IMR-90 (cell line): Measurements from ENCODE around the gene CLEC19A. TPM values are rescaled to one million over a fixed set of nuclear protein-coding genes. Genes with fewer than 3 reads are reported as not detected.

Source experiments
- ATAC-seq: fragments of 200-7000 bp; cut with Tn5 transposase; 2 replicates; pipeline ENCODE4 v1.9.1; 2020; ENCODE audit warnings: low read depth, mild to moderate bottlenecking, moderate library complexity
- BruUV-seq: library from RNA; stranded (reverse); fragments of 400-500 nt; replicated peaks from 2 replicates; lab custom pipeline; 2021; lab: Mats Ljungman, UMichigan
- CTCF ChIA-PET: fragments of 300-600 bp; formaldehyde crosslinking; extraction: SDS; loops from one replicate; lab custom pipeline; 2021; ENCODE audit warnings: antibody characterized with exemption; lab: Yijun Ruan, JAX
- POLR2A ChIA-PET: fragments of 300-600 bp; sonication (Branson Sonifier 250); formaldehyde crosslinking; loops from one replicate; lab custom pipeline; 2022; ENCODE audit warnings: antibody characterized with exemption; ENCODE audit not compliant: unreplicated experiment; lab: Charles Lee
- DNase-seq: peaks from one replicate; pipeline ENCODE4 v3.0.0; 2013
- H2AFZ ChIP-seq: replicated peaks from 2 replicates; pipeline ENCODE3; 2013; ENCODE audit warnings: low read length, mild to moderate bottlenecking; ENCODE audit not compliant: poor library complexity
- H2AK5ac ChIP-seq: 2 replicates; pipeline ENCODE4 v1.6.1; 2013; ENCODE audit warnings: low read depth, low read length, inconsistent platforms
- H2AK9ac ChIP-seq: replicated peaks from 2 replicates; pipeline ENCODE3; 2013; ENCODE audit warnings: mild to moderate bottlenecking, low read depth, low read length, moderate library complexity; ENCODE audit not compliant: poor library complexity
- H2BK120ac ChIP-seq: 2 replicates; pipeline ENCODE4 v1.6.1; 2013; ENCODE audit warnings: low read depth, low read length, inconsistent platforms
- H2BK15ac ChIP-seq: 3 replicates; pipeline ENCODE4 v1.6.1; 2013; ENCODE audit warnings: low read depth, low read length, inconsistent platforms
- H2BK20ac ChIP-seq: 2 replicates; pipeline ENCODE4 v1.6.1; 2013; ENCODE audit warnings: low read depth, mild to moderate bottlenecking, inconsistent platforms, low read length, moderate library complexity
- H2BK5ac ChIP-seq: 2 replicates; pipeline ENCODE4 v1.6.1; 2013; ENCODE audit warnings: mild to moderate bottlenecking, low read depth, low read length, inconsistent platforms; ENCODE audit not compliant: poor library complexity, severe bottlenecking
- H3K14ac ChIP-seq: replicated peaks from 2 replicates; pipeline ENCODE4 v1.6.1; 2013; ENCODE audit warnings: low read depth, low read length, inconsistent platforms
- H3K18ac ChIP-seq: 2 replicates; pipeline ENCODE4 v1.6.1; 2013; ENCODE audit warnings: low read depth, low read length, control low read depth
- H3K23ac ChIP-seq: 2 replicates; pipeline ENCODE4 v1.6.1; 2013; ENCODE audit warnings: low read depth, low read length, inconsistent platforms
- H3K27ac ChIP-seq: 2 replicates; pipeline ENCODE4 v1.5.1; 2013; ENCODE audit warnings: mild to moderate bottlenecking, control low read depth, low read length; ENCODE audit not compliant: insufficient read depth
- H3K27me3 ChIP-seq: 2 replicates; pipeline ENCODE4 v1.6.1; 2013; ENCODE audit warnings: low read length; ENCODE audit not compliant: control insufficient read depth, insufficient read depth
- H3K36me3 ChIP-seq: 2 replicates; pipeline ENCODE4 v1.6.1; 2013; ENCODE audit warnings: low read length, mixed read lengths; ENCODE audit not compliant: control insufficient read depth, insufficient read depth
- H3K4ac ChIP-seq: 2 replicates; pipeline ENCODE4 v1.6.1; 2013; ENCODE audit warnings: low read depth, low read length, inconsistent platforms
- H3K4me1 ChIP-seq: 2 replicates; pipeline ENCODE4 v1.6.1; 2013; ENCODE audit warnings: low read length, mixed read lengths; ENCODE audit not compliant: control insufficient read depth, insufficient read depth
- H3K4me2 ChIP-seq: 2 replicates; pipeline ENCODE4 v1.6.1; 2013; ENCODE audit warnings: low read depth, mild to moderate bottlenecking, control low read depth, low read length, moderate library complexity
- H3K4me3 ChIP-seq: 2 replicates; pipeline ENCODE4 v1.5.1; 2013; ENCODE audit warnings: low read depth, mild to moderate bottlenecking, control low read depth, low read length, moderate library complexity; ENCODE audit not compliant: insufficient read depth
- H3K56ac ChIP-seq: 2 replicates; pipeline ENCODE4 v1.6.1; 2013; ENCODE audit warnings: low read length, inconsistent platforms; ENCODE audit not compliant: insufficient read depth; ENCODE audit errors: extremely low read depth
- H3K79me1 ChIP-seq, 2 experiments: 2 replicates each; pipeline ENCODE4 v1.6.1; 2013; ENCODE audit warnings: low read length in 2 of 2, inconsistent platforms in 1 of 2, low read depth in 1 of 2
- H3K9ac ChIP-seq: 2 replicates; pipeline ENCODE4 v1.6.1; 2013; ENCODE audit warnings: low read depth, low read length, control low read depth
- H3K9me1 ChIP-seq: 2 replicates; pipeline ENCODE4 v1.6.1; 2013; ENCODE audit warnings: low read length, inconsistent platforms; ENCODE audit not compliant: insufficient read depth
- H3K9me3 ChIP-seq: 2 replicates; pipeline ENCODE4 v1.6.1; 2013; ENCODE audit warnings: low read length; ENCODE audit not compliant: control insufficient read depth, insufficient read depth
- H4K20me1 ChIP-seq: 2 replicates; pipeline ENCODE4 v1.6.1; 2013; ENCODE audit warnings: low read length, inconsistent platforms; ENCODE audit not compliant: insufficient read depth
- H4K5ac ChIP-seq: 2 replicates; pipeline ENCODE4 v1.6.1; 2013; ENCODE audit warnings: mild to moderate bottlenecking, low read depth, low read length, control low read depth
- H4K8ac ChIP-seq, 2 experiments: 2 replicates each; pipeline ENCODE4 v1.6.1; 2013; ENCODE audit warnings: low read depth in 2 of 2, low read length in 2 of 2, control low read depth in 1 of 2, inconsistent platforms in 1 of 2
- H4K91ac ChIP-seq: 2 replicates; pipeline ENCODE4 v1.6.1; 2013; ENCODE audit warnings: low read depth, low read length, inconsistent platforms; ENCODE audit not compliant: insufficient read depth
- BHLHE40 ChIP-seq: fragments of 150-350 bp; IDR thresholded peaks from 2 replicates; pipeline ENCODE4 v1.6.1; 2016; ENCODE audit warnings: mild to moderate bottlenecking, low read depth, low read length
- CHD1 ChIP-seq: IDR thresholded peaks from 2 replicates; pipeline ENCODE4 v1.6.1; 2012; ENCODE audit warnings: low read depth, low read length, improper control_type of control experiment
- CTCF ChIP-seq: conservative IDR thresholded peaks from 2 replicates; pipeline ENCODE4 v1.5.1; 2012; ENCODE audit warnings: mild to moderate bottlenecking, low read depth, low read length, improper control_type of control experiment
- MAFK ChIP-seq: IDR thresholded peaks from 2 replicates; pipeline ENCODE4 v1.6.1; 2012; ENCODE audit warnings: low read depth, low read length, improper control_type of control experiment
- MAZ ChIP-seq: IDR thresholded peaks from 2 replicates; pipeline ENCODE4 v1.6.1; 2012; ENCODE audit warnings: low read depth, mild to moderate bottlenecking, low read length, improper control_type of control experiment, moderate library complexity, borderline replicate concordance
- MXI1 ChIP-seq: IDR thresholded peaks from 2 replicates; pipeline ENCODE4 v1.6.1; 2012; ENCODE audit warnings: low read depth, mild to moderate bottlenecking, low read length, moderate library complexity, borderline replicate concordance
- NFE2L2 ChIP-seq: fragments of 150-350 bp; IDR thresholded peaks from 2 replicates; pipeline ENCODE4 v1.6.1; 2016; ENCODE audit warnings: low read depth, mild to moderate bottlenecking, low read length
- POLR2A ChIP-seq: IDR thresholded peaks from 2 replicates; pipeline ENCODE4 v1.6.1; 2012; ENCODE audit warnings: mild to moderate bottlenecking, low read depth, low read length
- RAD21 ChIP-seq: IDR thresholded peaks from 2 replicates; pipeline ENCODE4 v1.6.1; 2012; ENCODE audit warnings: low read length, improper control_type of control experiment
- RFX5 ChIP-seq: IDR thresholded peaks from 2 replicates; pipeline ENCODE4 v1.8.0; 2012; ENCODE audit warnings: low read depth, mild to moderate bottlenecking, low read length, moderate library complexity
- SMC3 ChIP-seq: fragments of 150-350 bp; IDR thresholded peaks from 2 replicates; pipeline ENCODE4 v1.6.1; 2016; ENCODE audit warnings: low read depth, mild to moderate bottlenecking, antibody characterized with exemption, low read length, moderate library complexity
- USF2 ChIP-seq: fragments of 150-350 bp; IDR thresholded peaks from 2 replicates; pipeline ENCODE4 v1.6.1; 2017; ENCODE audit warnings: mild to moderate bottlenecking, antibody characterized with exemption, low read length, low read depth
- WGBS, 2 experiments: methylation state at CpG; one replicate each; pipeline versions ENCODE4 v1.1.5 to v1.1.7; 2013; ENCODE audit warnings: missing lambda C conversion rate in 2 of 2; ENCODE audit not compliant: insufficient read length in 1 of 2; ENCODE audit errors: extremely low coverage in 2 of 2; 5-methylcytosine and 5-hydroxymethylcytosine counted together
- dilution Hi-C: fragments of 300-500 bp; cut with HindIII; formaldehyde crosslinking; loops from one replicate; pipeline ENCODE4 v1.14.3; 2018; ENCODE audit warnings: low sequenced_read_pairs; ENCODE audit not compliant: unreplicated experiment
- in situ Hi-C: fragments of 300-500 bp; cut with MboI; formaldehyde crosslinking; loops from 3 replicates; pipeline ENCODE4 v1.14.3; 2019; ENCODE audit warnings: low sequenced_read_pairs, inconsistent platforms, mixed read lengths
- intact Hi-C: fragments of 100-400 bp; cut with micrococcal nuclease; formaldehyde crosslinking; loops from 2 replicates; pipeline ENCODE4 v1.10.0; 2022
- polyA plus RNA-seq, 3 experiments: library from polyadenylated mRNA; depleted of rRNA; stranded (reverse); fragments of >200 nt; gene quantifications; 2 replicates each; pipeline ENCODE4 v1.2.3, GENCODE V29; 2012; ENCODE audit warnings: low replicate concordance in 1 of 3
- total RNA-seq: library from RNA; depleted of rRNA; stranded (reverse); fragments of >200 nt; gene quantifications from 2 replicates; pipeline ENCODE4 v1.2.3, GENCODE V29; 2012
- TF ChIP-seq, protein P1 (sequence below): fragments of 150-350 bp; IDR thresholded peaks from 2 replicates; pipeline ENCODE4 v1.6.1; 2016; ENCODE audit warnings: low read depth, mild to moderate bottlenecking, low read length, moderate library complexity, borderline replicate concordance

The CLEC19A gene
- total and polyA plus RNA-seq, 2 of the 4 experiments (the other 2 are of a cell fraction), result not detected

DNA sequence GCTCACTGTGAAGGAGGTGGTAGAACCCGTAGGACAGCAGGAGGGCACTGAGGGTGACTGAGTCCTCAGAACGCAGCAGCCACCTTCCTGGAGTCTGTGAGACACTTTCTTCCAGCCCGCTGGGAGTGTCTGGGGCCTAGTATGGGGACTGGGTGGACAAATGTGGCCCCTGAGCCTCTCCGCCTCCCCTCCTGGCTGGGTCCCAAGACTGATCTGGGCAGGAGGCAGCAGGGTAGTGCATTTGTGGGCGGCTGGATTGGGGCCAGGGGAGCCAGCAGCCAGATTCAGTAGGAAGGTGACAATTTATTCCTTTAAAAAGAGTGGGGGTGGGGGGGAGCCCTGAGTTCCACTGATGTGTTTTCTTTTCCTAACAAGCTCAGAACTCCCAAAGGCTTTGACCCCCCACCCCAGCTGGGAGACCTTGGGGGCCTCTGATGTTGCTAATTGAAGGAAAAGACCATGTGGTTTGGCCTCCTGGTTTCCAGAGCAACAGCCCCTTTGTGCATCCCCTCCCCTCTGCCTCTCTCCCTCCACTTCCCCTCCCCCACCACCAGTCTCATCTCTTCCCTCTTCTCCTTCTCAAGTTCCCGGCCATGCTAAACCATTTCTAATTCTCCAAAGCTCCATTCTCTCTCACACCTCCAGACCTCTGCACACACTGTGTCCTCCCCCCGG is 4.4 kb downstream of the CLEC19A start:
- Histone ChIP-seq H4K5ac (no peak overlapping the region), H2AFZ (no peak overlapping the region), H4K20me1 (no peaks in the 10 kb centered on the region), H3K27me3 (no peaks in the 10 kb centered on the region), H3K4me1 (no peaks in the 10 kb centered on the region), H3K56ac (no peak overlapping the region), H3K4me3 (no peak overlapping the region), H3K36me3 (no peaks in the 10 kb centered on the region), H3K23ac (no peak overlapping the region), H4K91ac (no peak overlapping the region), H2BK20ac (no peak overlapping the region), H3K79me1 (no peaks in the 10 kb centered on the region), H2AK5ac (no peak overlapping the region), H3K4ac (no peak overlapping the region), H2BK120ac (no peak overlapping the region), H2AK9ac (no peak overlapping the region), H3K27ac (no peak overlapping the region), H4K8ac (no peak overlapping the region), H3K18ac (no peak overlapping the region), H3K9ac (no peak overlapping the region), H3K9me3 (no peaks in the 10 kb centered on the region), H3K9me1 (no peaks in the 10 kb centered on the region), H2BK15ac (no peak overlapping the region), H2BK5ac (no peak overlapping the region), H3K4me2 (no peak overlapping the region), H3K14ac (no peak overlapping the region)
- no peak for ATAC-seq
- intact Hi-C loops (no loop called here), dilution Hi-C loops (no loop called here), in situ Hi-C loops (no loop called here)
- 40% methylated on average over 1 of the region's 7 CpGs; no CpG with 5 or more reads in 1 of the 2 experiments for WGBS, 2 experiments
- ChIA-PET POLR2A (no interaction called here), CTCF (interaction anchor here (0.5 kb wide), 1 partner anchor 18 kb away, joined by 3 read pairs; no protein-coding TSS in a partner anchor)
- no peak for DNase-seq
- no TSS peak for BruUV-seq
- TF ChIP-seq MAZ (no peak), NFE2L2 (no peak), MXI1 (no peak), SMC3 (no peak), CHD1 (no peak), MAFK (no peak), CTCF (no peak), USF2 (no peak), BHLHE40 (no peak), RAD21 (no peak), RFX5 (no peak), POLR2A (no peak)
- TF ChIP-seq, protein P1, sequence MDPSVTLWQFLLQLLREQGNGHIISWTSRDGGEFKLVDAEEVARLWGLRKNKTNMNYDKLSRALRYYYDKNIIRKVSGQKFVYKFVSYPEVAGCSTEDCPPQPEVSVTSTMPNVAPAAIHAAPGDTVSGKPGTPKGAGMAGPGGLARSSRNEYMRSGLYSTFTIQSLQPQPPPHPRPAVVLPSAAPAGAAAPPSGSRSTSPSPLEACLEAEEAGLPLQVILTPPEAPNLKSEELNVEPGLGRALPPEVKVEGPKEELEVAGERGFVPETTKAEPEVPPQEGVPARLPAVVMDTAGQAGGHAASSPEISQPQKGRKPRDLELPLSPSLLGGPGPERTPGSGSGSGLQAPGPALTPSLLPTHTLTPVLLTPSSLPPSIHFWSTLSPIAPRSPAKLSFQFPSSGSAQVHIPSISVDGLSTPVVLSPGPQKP, result no peak
